T-helper 2 cell treated with Interferon-gamma antibody and Interleukin-4, amounts not matched to agents 100 ng/mL and 5 ng/mL, for 36 hours (primary cell): Measurements from ENCODE around the gene HSPA12B. TPM values are rescaled to one million over a fixed set of nuclear protein-coding genes. Genes with fewer than 3 reads are reported as not detected.

Experiments
- intact Hi-C: fragments of 100-400 bp; cut with micrococcal nuclease; formaldehyde crosslinking; loops from one replicate; pipeline ENCODE4 v1.15.1; 2023
- total RNA-seq: library from RNA; stranded (reverse); gene quantifications from 2 replicates; pipeline ENCODE4 v1.2.3, GENCODE V29; 2022

Gene HSPA12B
- total RNA-seq, 1 donor from 2014 or later: not detected

DNA sequence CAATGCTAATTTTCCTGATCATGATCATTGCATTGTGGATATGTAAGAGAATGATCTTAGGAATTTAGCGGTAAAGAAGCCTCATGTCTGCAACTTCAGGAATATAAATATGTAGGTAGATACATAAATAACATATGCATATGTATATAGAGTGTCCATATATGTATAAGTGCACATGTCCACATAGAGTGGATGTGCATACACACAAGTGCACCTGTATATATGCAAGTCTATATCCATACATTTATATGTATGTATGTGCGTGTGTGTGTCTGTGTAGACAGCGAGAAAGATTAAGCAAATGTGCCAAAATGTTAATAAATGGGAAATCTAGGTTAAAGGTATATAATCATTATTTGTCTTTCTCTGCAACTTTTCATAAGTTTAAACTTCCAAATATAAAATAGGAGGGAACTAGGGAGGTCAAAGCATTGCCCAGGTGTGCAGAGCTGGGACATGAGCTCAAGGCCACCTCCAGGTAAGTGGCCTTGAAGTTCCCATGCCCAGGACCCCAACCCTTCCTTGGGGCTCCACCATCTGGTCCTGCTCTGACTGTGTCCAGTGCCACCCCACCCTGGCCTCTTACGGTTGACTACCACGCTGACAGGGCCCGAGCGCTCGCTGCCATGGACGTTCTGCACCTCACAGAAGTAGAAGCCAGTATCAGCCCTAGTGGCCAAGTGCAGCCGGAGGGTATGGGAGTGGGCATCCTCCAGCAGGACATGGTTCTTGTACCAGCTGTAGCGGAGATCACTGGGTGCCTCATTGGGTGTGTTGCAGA, 29.7 kb upstream of the HSPA12B start:
- intact Hi-C loops: no loop called here

DNA sequence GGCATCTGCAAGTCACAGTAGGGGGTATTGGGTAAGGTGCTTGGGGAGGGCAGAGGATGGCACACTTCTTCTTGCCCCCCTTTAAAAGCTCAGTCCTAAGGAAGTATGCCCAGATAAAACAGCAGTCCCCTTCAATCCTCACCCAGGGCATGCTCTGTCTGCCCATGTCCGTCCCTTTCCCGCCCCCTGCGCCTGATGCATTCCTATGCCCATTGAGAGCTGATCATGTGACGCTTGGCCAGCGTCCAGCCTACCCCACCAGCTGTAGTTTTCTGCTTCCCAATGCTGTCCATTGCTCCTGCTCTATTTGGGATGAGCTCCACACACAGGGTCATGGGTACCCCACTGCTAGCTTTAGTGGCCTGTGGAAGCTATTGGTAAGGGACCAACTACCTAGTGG, 28.4 kb upstream of the HSPA12B start:
- intact Hi-C loops: no loop called here

DNA sequence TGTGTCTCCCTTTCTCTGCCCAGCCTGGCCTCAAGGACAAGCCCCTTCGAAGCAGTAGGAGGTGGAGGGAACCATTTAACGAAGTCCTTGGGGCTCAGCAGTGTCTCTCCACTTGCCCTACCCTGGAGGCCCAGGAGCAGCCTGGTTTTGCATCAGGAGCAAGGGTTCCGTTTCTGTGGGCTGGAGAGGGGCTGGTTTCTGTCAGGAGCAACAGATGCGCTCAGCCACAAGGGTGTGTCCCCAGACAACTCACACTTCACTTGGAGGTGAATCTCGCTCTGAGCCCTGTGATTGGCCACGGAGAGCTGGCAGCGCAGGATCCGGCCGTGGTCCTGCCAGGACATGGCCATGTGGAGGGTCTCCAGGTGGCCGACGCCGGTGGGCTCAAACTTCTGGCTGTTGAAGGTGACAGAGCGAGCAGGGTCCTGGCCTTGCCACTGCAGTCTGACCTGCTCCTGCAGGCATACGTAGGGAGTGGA, 27.0 kb upstream of the HSPA12B start:
- intact Hi-C loops: no loop called here

DNA sequence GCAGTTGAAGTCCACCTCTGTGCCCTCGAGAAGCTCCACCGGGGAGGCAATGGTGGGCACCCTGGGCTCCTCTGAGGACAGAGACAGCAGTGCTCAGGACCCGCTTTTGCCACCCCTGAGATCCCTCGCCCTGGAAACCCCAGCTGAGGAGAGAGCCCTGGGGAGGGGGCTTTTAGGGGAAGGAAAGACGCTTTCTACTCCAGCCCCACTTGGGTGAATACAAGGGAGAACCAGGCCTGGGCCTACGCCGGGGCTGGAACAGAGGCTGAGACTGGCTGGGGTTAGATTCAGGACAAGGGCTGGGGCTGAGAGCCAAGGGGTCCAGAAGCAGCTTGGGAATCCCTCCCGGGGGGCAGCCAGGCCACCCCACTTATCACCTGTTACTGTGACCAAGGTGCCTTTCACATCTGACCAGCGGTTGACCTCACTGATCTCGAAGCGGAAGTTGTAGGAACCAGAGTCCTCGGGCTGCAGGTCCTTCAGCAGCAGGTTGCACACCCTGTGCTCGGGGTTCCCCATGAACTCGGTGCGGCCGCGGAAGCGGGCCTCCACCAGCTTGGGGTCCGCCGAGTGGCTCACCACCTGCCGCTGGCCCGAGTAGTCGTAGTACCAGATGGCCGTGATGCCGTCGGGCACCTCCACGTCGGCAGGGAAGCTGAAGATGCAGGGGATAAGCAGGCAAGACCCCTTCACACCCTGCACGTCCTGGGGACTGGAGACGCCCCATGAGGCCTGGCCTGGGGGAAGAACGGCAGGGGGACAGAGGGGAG, 26.3 kb upstream of the HSPA12B start:
- intact Hi-C loops: no loop called here

DNA sequence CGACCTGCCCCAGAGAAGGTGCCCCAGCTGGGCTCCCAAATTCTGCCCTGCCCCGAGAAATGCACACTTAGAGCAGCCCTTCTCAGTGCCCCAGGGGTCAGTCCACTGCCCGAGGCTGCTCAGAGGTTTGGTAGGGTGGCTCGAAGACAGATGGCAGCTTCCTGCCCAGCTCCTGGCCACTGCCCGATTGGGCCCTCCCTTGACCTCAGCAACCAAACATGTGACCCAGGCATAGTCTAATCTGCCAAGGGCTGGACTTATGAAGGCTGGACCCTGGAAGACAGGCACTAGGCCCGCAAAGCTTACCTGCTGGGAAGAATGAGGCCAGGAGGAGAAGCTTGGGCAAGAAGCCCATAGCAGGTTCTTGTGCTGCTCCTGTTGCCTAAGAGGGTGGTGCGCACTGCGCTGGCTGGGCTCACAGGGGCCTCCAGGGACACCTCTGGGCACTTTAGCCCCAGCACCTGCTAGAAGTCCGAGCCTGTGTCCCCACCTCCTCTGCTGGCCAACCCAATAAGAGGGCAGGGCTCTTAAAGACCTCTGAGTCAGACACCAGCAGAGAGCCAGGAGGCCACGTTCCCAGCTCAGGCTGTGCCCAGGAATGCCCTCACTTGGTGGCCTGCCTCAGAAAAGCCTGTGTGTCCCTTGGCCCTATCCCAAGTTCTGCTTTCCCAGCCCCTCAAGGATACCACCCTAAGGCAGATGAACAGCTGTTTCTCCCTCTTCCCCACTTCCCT, 25.5 kb upstream of the HSPA12B start:
- intact Hi-C loops: no loop called here

DNA sequence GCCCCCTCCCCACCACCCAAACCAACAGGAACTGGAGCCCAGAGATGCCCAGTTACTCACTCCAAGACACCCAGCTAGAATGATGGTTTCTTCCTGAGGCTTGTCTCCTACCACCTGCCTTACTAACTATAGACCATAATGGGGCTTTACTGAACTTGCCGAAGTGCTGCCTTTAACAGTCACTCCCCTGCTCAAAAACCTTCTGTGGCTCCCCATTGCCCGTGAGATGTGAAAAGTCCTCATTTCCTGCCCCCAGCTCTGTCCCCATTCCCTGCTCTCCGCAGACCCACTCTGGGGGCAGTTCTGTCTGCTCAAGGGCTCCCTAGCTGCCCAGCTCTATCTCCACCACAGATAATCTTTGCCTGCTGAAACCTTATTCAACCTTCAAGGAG, 25.0 kb upstream of the HSPA12B start:
- intact Hi-C loops: no loop called here

DNA sequence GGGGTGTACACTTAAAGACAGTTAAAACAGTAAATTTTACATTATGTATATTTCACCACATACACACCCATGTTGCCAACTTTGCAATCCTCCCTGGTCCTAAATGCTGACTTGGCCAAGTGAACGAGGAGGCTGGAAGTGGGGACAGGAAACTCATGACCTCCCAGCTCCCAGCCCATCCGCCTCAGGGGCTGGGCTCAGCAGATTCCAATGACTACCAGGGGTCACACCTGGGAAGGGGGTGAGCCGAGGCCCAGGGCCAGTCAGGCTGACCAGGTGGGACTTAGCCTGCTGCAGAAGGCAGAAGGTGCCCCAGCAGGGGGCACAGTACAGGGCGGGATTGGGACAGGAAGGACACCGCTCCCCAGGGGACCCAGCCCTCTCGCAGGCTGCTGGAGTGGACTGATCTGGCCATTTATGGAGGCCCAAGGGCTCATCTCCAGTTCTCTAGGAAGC, 22.4 kb upstream of the HSPA12B start:
- intact Hi-C loops: no loop called here

DNA sequence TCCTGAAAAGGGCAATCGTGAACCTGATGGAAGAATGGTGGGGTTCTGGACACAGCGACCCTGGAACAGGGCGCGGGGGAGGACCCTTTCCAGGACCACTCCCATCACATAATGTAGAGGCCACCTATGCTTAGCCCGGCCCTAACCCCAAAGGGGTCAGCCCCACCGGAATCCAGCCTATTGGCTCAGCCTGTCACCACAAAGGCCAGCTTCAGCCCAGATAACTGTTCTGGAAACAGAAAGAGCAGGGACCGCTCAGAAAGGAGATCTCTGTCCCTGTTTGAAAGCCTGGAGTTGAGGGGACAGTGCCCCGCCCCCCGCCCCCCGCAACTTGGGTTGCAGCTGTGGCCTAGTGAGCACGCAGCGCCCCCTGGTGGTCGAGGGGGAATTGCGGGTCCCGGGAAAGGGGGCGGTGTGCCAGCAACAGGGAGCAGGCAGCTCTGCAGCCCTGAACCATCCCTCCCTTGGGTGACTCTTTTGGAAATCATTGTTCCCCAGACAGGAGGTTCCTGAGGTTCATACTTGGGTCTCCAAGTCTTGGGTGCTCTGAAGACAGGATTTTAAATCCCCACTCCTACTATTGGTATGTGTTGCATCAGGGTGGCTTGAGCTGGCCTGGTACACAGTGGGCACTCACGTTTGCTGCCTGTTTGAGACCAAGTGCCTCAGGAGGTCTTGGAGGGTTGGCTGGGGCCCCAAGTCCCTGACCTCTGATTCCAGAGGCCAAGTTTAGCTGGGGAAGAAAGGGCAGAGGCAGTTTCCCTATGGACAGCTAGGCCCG, 21.6 kb upstream of the HSPA12B start:
- intact Hi-C loops: loop anchor here (1.0 kb wide), 2 partner anchors 35 to 148 kb away; no protein-coding TSS in a partner anchor

DNA sequence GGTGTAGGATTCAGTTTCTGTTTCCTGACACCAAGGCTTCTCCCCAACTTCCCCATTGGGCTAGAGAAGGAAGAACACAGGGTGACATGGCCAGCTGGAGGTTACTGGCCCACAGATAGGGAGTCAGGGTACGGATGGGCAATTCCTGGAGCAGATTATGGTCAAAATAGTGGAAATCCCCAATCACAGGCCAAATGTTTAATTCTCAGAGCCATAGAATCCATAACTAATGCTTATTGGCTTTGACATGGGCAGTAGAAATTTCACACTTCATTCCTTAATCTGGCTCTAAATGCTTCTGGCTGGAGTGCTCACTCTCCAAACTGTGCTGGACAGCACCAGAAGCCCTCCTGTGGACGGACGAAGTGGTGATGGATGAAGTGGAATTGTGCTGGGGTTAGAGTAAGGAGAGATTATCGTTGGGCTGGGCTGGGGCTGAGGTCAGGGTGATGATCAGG, 21.0 kb upstream of the HSPA12B start:
- intact Hi-C loops: loop anchor here (1.0 kb wide), 2 partner anchors 35 to 148 kb away; no protein-coding TSS in a partner anchor

DNA sequence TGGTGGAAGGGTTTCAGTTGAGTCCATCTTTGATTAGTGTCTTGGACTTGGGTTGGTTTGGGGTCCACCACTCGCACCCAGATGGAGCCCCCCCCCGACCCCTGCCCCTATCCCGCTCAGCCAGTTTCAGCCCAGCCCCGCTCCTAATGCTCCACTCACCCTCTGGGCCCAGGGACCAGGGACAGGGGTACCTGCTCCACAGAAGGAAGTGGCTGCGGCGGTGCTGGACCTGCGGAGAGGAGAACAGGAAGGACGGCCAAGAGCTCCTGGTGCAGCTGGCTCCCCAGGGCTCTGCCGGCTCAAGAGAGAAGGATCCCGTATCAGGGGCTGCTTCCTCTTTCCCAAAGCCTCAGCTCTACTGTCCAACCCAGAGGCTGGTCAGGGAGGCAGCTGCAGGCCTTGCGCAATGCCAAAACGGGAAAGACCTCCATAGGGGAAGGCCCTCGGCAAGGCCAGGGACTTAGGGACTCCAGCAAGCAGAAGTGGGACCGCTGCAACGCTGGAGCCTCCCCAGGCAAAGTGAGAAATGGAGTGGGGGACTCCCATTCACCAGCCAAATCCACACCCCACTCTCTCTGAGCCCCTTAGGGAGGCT, 20.1 kb upstream of the HSPA12B start, which contains the start of gene SIGLEC1:
SIGLEC1 (minus strand) TSS at position 322 of the 595 bp plus-strand sequence. CDS start 5,472 bp downstream, outside the sequence.
- intact Hi-C loops: no loop called here

DNA sequence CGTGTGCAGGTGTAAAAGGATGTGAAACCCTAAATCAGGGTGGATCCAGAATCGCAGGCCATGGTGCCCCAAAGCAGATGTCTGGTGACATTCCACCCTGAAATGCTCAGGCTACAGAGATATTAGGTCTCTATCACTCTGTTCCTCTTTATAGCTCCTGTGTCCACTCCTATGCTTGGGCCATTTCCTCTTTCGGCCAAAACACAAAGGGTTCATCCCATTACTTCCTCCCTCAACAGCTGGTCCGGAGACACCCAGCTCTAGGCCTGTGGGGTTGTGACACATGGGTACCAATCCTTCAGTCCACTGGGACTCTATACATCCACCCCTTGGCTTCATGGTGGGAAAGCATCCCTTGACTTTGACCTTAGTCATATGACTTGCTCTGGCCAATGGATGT, 18.4 kb upstream of the HSPA12B start:
- intact Hi-C loops: no loop called here

DNA sequence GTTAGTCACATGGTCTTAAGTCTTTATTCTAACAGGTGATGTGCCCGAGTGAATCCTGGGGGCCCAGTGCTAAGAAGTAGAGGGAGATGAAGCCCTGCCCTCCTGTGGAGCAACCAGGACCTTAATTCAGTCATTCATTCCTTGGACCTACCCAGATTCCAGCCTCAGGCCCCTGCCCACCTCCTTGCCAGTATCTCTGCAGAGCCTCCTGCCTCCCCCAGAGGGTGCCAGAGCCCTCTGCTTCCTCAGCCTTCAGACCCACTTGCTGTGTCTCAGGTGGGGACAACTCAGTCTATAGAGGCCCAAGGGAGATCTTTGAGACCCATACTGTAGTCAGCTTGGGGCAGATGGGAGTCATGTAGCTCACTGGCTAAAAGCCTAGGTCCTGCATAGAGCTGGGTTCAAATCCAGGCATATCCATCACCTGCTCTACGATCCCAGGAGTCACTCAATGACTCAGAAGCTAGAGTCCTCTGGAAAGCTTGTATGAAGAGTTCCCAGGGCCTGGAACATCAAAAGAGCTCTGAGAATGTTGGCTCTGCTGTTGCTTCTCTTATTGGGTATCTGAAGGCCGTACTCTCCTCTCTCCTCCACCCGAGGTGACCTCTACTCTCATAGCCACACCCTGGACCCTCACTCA, 16.2 kb upstream of the HSPA12B start:
- intact Hi-C loops: no loop called here

DNA sequence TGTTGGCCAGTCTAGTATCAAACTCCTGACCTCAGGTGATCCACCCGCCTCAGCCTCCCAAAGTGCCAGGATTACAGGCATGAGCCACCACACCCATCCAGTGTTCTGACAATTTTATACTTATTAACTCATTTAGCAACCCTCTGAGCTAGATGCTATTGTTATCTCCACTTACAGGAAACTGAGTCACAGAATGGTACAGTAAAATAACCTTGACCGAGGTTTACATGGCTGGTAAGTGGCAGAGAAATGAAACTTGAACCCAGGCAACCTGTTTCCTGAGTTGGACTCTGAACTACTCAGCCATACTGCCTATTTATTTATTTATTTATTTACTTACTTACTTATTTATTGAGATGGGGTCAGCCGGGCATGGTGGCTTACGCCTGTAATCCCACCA, 13.4 kb upstream of the HSPA12B start:
- intact Hi-C loops: no loop called here

DNA sequence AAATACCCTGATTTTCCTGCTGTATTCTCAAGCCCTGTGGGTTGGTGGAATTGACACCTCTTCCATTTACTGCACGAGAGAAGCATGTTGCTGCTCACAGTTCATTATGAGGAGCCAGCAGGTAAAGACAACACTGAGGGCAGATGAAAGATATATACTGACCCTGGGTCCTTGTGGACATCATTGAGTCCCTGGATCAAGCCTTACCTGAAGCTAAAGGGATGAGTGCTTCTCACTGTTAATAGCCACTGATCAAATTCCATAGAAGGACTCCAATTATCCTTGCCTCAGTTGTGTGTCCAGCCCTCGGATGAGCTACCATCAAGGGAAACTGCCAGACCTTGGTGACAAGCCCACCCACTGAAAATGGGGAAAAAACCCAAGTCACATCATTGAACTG, 12.4 kb upstream of the HSPA12B start:
- intact Hi-C loops: no loop called here

DNA sequence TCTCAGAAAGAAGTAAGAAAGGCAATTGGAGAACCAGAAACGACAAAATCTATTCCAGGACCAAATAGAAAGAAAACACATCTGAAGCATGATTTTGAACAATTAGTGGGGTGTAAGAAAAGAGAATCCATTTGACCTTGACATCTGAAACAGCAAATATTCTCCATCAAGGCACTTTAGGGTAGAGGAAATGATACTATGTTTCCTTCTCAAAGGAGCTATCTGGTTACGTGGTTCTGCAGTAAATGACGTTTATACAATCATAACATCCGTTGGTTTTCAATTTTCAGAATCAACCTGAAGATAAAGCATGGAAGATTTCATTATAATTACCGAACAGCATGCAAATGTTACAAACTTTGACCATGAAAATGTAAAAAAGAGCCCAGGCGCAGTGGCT, 11.9 kb upstream of the HSPA12B start:
- intact Hi-C loops: no loop called here

DNA sequence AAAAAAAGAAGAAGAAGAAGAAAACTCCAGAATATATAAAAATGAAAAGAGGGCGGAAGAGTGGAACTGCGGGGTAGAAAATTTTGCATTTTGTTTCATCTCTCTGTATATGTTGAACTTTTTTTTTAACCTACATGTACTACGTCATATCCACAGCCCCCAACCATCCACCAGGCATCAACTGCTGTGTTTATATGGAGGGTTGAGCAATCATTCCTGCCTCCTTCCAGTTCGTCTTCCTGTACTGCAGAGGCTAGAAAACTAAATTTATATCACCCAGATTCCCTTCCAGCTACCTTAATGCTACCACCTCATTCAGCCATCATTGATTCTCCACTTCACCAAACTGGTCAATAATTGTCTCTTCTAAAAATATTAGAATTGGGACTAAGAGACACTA, 10.6 kb upstream of the HSPA12B start:
- intact Hi-C loops: no loop called here

DNA sequence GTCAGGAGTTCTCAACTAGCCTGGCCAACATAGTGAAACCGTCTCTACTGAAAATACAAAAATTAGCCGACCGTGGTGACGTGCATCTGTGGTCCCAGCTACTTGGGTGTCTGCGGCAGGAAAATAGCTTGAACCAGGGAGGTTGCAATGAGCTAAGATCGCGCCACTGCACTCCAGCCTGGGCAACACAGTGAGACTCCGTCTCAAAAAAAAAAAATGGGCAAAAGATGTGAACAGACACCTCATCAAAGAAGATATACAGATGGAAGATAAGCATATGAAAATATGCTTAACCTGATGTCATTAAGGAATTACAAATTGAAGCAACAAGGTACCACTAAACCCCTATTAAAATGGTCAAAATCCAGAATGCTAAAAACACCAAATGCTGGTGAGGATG, 9.2 kb upstream of the HSPA12B start:
- intact Hi-C loops: no loop called here

DNA sequence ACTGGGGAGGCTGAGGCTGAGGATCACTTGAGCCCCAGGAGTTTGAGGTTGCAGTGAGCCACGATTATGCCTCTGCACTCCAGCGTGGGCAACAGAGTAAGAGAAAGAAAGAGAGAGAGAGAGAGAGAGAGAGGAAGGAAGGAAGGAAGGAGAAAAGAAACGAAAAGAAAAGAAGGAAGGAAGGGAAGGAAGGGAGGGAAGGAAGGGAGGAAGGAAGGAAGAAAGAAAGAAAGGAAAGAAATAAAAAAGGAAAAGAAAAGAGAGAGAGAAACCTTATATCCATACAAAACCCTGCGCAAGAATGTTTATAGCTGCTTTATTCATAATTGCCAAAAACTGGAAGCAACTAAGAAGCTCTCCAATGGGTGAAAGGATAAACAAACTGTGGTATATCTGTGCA, 8.1 kb upstream of the HSPA12B start:
- intact Hi-C loops: no loop called here

DNA sequence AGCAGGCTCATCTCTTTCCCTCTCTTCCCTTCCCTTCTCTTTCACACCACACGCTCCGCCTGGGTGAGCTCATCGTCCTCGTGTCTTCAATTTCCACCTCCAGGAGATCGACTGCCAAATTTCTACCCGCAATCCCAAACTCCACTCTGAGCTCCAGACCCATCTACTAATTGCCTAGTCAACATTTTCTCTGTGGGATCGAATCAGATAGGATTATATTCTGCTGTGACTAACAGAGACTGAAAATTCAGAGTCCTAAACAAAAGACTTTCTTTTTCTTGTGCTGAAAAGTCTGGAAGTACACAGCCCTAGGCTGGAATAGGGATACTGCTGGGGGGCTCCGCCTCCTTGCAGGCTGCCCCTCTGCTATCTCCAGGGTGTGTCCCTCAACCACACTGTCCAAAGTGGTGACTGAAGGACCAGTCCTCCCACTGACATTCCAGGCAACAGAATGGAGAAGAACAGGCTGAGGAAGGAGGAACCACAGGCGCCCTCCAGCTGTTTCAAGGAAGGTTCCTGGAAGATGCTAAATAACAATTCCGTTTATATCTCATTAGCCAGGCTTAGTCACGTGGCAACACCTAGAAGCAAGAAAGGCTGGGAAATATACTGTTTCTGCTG, 5.0 kb upstream of the HSPA12B start:
- intact Hi-C loops: no loop called here
